Measurements from ENCODE around the gene SPG7.
A peak's percentile ranks its signal among the peaks of the same experiment; 100 is the strongest.

The SPG7 gene

DNA sequence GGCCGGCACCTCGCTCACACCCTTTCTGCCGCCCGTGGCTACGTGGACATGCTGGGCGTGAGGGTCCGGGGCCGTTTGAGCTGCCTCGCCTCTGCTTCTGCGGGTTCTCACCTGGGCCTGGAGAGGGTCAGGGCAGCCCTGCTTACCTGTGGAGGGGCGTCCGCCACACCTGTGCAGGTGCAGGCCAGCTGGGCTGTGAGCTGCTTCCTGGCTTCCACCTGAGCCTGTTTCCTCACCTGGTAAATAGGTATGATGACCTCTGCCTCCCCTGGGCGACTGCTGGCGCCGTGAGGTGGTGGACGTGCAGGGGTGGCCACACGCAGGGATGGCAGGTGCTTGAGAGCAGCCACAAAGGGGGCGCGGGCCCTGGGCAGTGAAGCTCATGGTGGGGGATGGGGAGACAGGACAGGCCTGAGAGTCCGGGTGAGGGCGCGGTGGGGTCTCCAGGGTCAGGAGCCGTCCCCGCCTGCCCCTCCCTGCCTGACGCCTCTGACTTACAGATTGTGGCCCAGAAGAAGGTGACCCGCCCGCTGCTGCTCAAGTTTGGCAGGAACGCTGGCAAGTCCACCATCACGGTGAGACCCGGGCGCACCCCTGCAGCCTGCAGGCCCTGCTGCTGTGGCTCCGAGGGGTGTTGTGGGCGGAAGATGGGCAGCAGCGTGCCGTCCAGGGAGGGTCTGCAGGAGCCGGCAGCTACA lies 75.1 kb downstream of the SPG7 start:
- TF ChIP-seq, protein P1, sequence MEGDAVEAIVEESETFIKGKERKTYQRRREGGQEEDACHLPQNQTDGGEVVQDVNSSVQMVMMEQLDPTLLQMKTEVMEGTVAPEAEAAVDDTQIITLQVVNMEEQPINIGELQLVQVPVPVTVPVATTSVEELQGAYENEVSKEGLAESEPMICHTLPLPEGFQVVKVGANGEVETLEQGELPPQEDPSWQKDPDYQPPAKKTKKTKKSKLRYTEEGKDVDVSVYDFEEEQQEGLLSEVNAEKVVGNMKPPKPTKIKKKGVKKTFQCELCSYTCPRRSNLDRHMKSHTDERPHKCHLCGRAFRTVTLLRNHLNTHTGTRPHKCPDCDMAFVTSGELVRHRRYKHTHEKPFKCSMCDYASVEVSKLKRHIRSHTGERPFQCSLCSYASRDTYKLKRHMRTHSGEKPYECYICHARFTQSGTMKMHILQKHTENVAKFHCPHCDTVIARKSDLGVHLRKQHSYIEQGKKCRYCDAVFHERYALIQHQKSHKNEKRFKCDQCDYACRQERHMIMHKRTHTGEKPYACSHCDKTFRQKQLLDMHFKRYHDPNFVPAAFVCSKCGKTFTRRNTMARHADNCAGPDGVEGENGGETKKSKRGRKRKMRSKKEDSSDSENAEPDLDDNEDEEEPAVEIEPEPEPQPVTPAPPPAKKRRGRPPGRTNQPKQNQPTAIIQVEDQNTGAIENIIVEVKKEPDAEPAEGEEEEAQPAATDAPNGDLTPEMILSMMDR (IDR thresholded peaks at IDR 0.05; ENCODE audit: poor library complexity, severe bottlenecking), result no peak
- Histone ChIP-seq H3K36me3 (ENCODE audit: low read depth) (peaks cover 9% of the 10 kb centered on the region), H3K4me1 (ENCODE audit: insufficient read depth, poor library complexity, severe bottlenecking) (peaks cover 18% of the 10 kb centered on the region), H3K27me3 (ENCODE audit: insufficient read depth, poor library complexity, severe bottlenecking) (no peaks in the 10 kb centered on the region), H3K4me3 (ENCODE audit: severe bottlenecking) (no peak overlapping the region), H3K27ac (ENCODE audit: poor library complexity, severe bottlenecking) (no peak overlapping the region), H3K9me3 (ENCODE audit: severe bottlenecking) (no peaks in the 10 kb centered on the region)
- DNase-seq (ENCODE audit: low spot score) (peak; percentile 70), ATAC-seq (ENCODE audit: low read depth) (no peak)

DNA sequence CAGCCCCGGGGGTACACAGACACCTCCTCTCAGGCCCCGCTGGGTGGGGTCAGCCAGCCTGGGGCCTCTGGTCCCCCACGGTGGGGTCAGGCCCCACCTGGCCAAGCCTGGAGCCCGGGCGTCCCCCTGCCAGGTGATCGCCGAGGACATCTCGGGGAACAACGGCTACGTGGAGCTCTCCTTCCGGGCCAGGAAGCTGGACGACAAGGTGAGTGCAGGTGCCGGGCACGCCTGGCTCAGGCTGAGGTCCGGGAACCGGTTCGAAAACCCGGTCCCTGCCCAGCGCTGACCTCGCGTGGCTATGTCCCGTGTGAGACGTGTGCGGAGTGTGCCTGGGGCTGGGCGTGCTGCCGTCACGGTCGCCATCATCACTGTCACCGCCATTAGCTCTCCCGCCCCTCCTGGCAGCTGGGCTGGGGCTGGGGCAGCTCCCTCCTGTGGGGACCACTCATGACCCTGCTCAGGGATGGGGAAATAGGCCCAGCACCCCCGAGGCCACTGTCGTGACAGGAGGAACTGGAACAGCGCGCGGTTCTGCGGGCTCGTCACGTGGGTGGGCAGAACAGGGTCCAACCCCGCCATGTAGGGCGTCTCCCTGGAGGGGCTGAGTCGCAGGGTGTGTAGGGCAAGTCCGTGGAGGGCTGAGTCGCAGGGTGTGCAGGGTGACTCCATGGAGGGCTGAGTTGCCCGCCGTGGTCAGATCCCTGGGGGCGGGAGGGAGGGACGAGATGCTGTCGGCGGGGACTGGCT lies 75.9 kb downstream of the SPG7 start:
- ATAC-seq (ENCODE audit: low read depth), result no peak

DNA sequence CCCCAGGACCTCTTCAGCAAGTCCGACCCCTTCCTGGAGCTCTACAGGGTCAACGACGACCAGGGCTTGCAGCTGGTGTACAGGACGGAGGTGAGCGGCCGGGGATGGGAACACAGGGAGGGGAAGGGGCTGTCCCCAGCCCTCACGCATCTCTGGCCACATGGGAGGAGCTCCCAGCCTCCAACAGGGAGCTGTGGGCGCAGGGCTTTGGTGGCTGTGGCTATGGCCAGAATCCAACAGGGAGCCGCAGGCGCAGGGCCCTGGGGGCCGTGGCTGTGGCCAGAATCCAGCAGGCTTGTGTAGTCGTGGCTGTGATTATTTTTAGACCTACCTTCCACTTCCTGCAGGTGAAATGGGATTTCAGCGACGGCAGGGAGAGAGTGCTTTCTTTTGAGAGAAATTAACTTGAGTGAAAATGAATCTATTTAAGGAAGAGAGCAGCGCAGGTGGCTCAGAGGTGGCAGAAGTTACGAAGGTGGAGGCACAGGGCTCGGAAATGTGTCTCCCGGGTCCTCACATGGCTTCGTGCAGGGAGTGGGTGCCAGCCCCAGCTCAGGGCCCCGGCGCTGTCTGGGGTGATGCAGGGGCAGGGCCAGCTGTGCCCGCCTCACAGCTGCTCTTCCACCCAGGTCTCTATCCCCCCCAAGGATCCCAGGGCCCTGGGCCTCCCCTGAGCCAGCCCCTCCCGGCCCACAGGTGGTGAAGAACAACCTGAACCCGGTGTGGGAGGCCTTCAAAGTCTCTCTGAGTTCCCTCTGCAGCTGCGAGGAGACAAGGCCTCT lies 76.8 kb downstream of the SPG7 start:
- peaks cover 4% of the 10 kb centered on the region; the same call in 1 of the 2 replicates for H3K36me3 ChIP-seq (ENCODE audit: low read depth)
- no peak for ATAC-seq (ENCODE audit: low read depth)
- no peak overlapping the region for H3K27ac ChIP-seq (ENCODE audit: poor library complexity, severe bottlenecking)
- no peaks in the 10 kb centered on the region for H3K9me3 ChIP-seq (ENCODE audit: severe bottlenecking)
- no peak overlapping the region for H3K4me3 ChIP-seq (ENCODE audit: severe bottlenecking)
- no peaks in the 10 kb centered on the region for H3K27me3 ChIP-seq (ENCODE audit: insufficient read depth, poor library complexity, severe bottlenecking)
- TF ChIP-seq, protein P1 (IDR thresholded peaks at IDR 0.05; ENCODE audit: poor library complexity, severe bottlenecking), result no peak
- H3K4me1 ChIP-seq (ENCODE audit: insufficient read depth, poor library complexity, severe bottlenecking), result peaks cover 18% of the 10 kb centered on the region
- peak; percentile 72 for DNase-seq (ENCODE audit: low spot score)

More for the DNA sequence above, 75.9 kb downstream of the SPG7 start:
- TF ChIP-seq, protein P1 (IDR thresholded peaks at IDR 0.05; ENCODE audit: poor library complexity, severe bottlenecking), result no peak
- H3K4me1 ChIP-seq (ENCODE audit: insufficient read depth, poor library complexity, severe bottlenecking), result peaks cover 18% of the 10 kb centered on the region
- H3K4me3 ChIP-seq (ENCODE audit: severe bottlenecking), result no peak overlapping the region
- peak; percentile 73 for DNase-seq (ENCODE audit: low spot score)
- H3K36me3 ChIP-seq (ENCODE audit: low read depth), result peaks cover 7% of the 10 kb centered on the region; the same call in 1 of the 2 replicates
- H3K27me3 ChIP-seq (ENCODE audit: insufficient read depth, poor library complexity, severe bottlenecking), result no peaks in the 10 kb centered on the region
- no peak overlapping the region for H3K27ac ChIP-seq (ENCODE audit: poor library complexity, severe bottlenecking)
- H3K9me3 ChIP-seq (ENCODE audit: severe bottlenecking), result no peaks in the 10 kb centered on the region

DNA sequence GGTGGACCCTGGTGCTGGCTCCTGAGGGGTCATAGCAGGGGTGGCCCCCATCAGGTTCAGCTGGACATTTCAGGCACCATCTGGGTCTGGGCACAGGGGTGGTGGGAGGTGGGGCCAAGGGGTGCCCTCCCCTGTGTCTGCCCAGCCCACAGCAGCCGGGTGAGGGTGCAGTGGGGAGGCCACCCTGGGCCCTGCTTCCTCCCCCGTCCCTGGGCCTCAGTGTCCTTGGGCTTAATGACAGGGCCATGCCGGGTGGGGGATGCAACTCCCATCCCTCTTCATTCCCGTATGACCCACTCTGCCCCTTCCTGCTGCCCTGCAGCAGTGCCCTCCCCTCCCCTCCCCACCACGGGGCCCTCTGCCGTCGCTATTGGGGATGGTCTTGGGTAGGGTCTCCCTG lies 78.0 kb downstream of the SPG7 start:
- ATAC-seq (ENCODE audit: low read depth), result no peak
- H3K27me3 ChIP-seq (ENCODE audit: insufficient read depth, poor library complexity, severe bottlenecking), result no peaks in the 10 kb centered on the region
- TF ChIP-seq, protein P1 (IDR thresholded peaks at IDR 0.05; ENCODE audit: poor library complexity, severe bottlenecking), result no peak

More for the DNA sequence above, 78.0 kb downstream of the SPG7 start:
- H3K4me1 ChIP-seq (ENCODE audit: insufficient read depth, poor library complexity, severe bottlenecking), result peaks cover 18% of the 10 kb centered on the region
- peak overlapping the region; percentile 12 for H3K27ac ChIP-seq (ENCODE audit: poor library complexity, severe bottlenecking)
- H3K9me3 ChIP-seq (ENCODE audit: severe bottlenecking), result no peaks in the 10 kb centered on the region
- H3K36me3 ChIP-seq (ENCODE audit: low read depth), result peaks cover 4% of the 10 kb centered on the region; the same call in 1 of the 2 replicates
- no peak overlapping the region for H3K4me3 ChIP-seq (ENCODE audit: severe bottlenecking)
- DNase-seq (ENCODE audit: low spot score), result peak; percentile 54

Data from RWPE2 (cell line).